HepG2 (cell line): ENCODE results near the gene AHCYL2. TPM values are rescaled to one million over a fixed set of nuclear protein-coding genes. Genes with fewer than 3 reads are reported as not detected.
A peak's percentile ranks its signal among the peaks of the same experiment; 100 is the strongest.

Source experiments
- GATAD1 ChIP-seq: IDR thresholded peaks from 2 replicates; pipeline ENCODE4 v1.6.1; 2016; ENCODE audit warnings: missing genetic modification reagents, missing compliant biosample characterization
- HOXA5 ChIP-seq: sonication (generic); formaldehyde crosslinking; IDR thresholded peaks from 2 replicates; pipeline ENCODE4 v1.4.0; 2020; ENCODE audit warnings: missing genetic modification reagents
- KDM2A ChIP-seq: sonication (generic); formaldehyde crosslinking; IDR thresholded peaks from 2 replicates; pipeline ENCODE4 v1.4.0; 2020; ENCODE audit warnings: low read depth, missing genetic modification reagents, borderline replicate concordance
- RARG ChIP-seq: sonication (generic); formaldehyde crosslinking; IDR thresholded peaks from 2 replicates; pipeline ENCODE4 v1.4.0; 2020; ENCODE audit warnings: low read depth, mild to moderate bottlenecking, missing genetic modification reagents
- SAFB2 ChIP-seq: sonication (generic); formaldehyde crosslinking; IDR thresholded peaks from 2 replicates; pipeline ENCODE4 v1.5.1; 2020; ENCODE audit warnings: missing genetic modification reagents, low read depth, mild to moderate bottlenecking, borderline replicate concordance
- ZMYM4 ChIP-seq: sonication (generic); formaldehyde crosslinking; IDR thresholded peaks from 2 replicates; pipeline ENCODE4 v1.8.1; 2023; ENCODE audit warnings: mild to moderate bottlenecking, missing genetic modification reagents
- ZNF451 ChIP-seq: sonication (generic); formaldehyde crosslinking; IDR thresholded peaks from 2 replicates; pipeline ENCODE4 v1.5.0; 2020; ENCODE audit warnings: mild to moderate bottlenecking, missing genetic modification reagents
- ZNF543 ChIP-seq: sonication (generic); formaldehyde crosslinking; IDR thresholded peaks from 2 replicates; pipeline ENCODE4 v1.4.0; 2020; ENCODE audit warnings: mild to moderate bottlenecking, missing genetic modification reagents
- polyA plus RNA-seq, 8 experiments: library from polyadenylated mRNA; depleted of rRNA in 3 of 8; stranded (reverse) in 7 of 8; unstranded in 1 of 8; fragments of >200 nt; fragmentation: Illumina TruSeq in 4 of 8; extraction: Trizol in 4 of 8; gene quantifications; 2 replicates each; pipeline versions ENCODE4 v1.2.1 to v1.2.3, GENCODE V29; 2011 to 2016; ENCODE audit warnings: low read depth in 4 of 8, missing spikeins in 1 of 8, mixed read lengths in 1 of 8; ENCODE audit not compliant: insufficient read depth in 1 of 8
- total RNA-seq, 5 experiments: library from RNA; depleted of rRNA; stranded (reverse); fragments of >200 nt; fragmentation: Illumina TruSeq; extraction: Trizol; gene quantifications; 2 replicates each; pipeline ENCODE4 v1.2.3, GENCODE V29; 2016; ENCODE audit warnings: low read depth in 1 of 5
- TF ChIP-seq, protein P1 (sequence below): sonication (generic); formaldehyde crosslinking; IDR thresholded peaks from 2 replicates; pipeline ENCODE4 v1.4.0; 2020; ENCODE audit warnings: missing genetic modification reagents, borderline replicate concordance
- TF ChIP-seq, protein P2 (sequence below): sonication (generic); formaldehyde crosslinking; IDR thresholded peaks from 2 replicates; pipeline ENCODE4 v1.4.0; 2020; ENCODE audit warnings: mild to moderate bottlenecking, low read depth, missing genetic modification reagents
- TF ChIP-seq, protein P3 (sequence below): sonication (generic); formaldehyde crosslinking; IDR thresholded peaks from 2 replicates; pipeline ENCODE4 v1.4.0; 2020; ENCODE audit warnings: missing genetic modification reagents, borderline replicate concordance

Gene AHCYL2
- total and polyA plus RNA-seq, 2 of the 13 experiments (the other 11 are each of a cell fraction or from before 2014, with no cell fraction given), result 9.5 to 14.7 TPM

DNA sequence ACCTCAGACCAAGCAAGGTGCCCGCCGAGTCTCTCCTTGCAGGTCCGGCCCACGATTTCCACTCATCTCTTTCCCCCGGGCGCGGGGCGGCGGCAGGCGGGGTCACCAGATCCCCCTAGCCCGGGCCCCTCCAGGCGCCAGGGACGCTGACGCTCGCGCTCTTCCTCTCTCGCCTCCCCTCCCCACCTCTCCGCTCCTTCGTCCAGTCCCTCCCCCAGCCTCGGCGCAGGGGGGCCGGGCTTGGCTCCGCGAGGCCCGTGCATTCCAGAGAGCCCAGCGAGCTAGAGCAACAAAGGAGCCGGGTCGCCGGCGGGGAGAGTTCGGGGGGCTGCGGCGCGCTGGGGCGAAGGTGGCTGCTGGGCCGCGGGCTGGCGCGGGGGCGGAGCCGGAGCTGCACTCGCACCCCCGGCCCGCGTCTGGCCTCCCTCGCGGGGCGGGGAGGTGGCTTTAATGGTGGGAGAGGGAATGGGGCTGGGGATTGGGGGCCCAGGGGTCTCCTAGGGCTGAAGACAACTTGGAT is 36.4 kb upstream of the AHCYL2 start, which contains the start of gene SMO (continued):
- TF ChIP-seq RARG (CRISPR knock-in tag) (no peak), HOXA5 (CRISPR knock-in tag) (no peak; the same call in 1 of the 2 replicates), ZMYM4 (CRISPR knock-in tag) (peak; percentile 44; the same call in 1 of the 2 replicates), GATAD1 (peak; percentile 34; the same call in 1 of the 2 replicates), KDM2A (CRISPR knock-in tag) (peak; percentile 74; the same call in 1 of the 2 replicates), SAFB2 (CRISPR knock-in tag) (no peak), ZNF543 (CRISPR knock-in tag) (no peak; the same call in 1 of the 2 replicates), ZNF451 (CRISPR knock-in tag) (0 out of 2 replicates have a peak, but pooled peaks have one; percentile 10)
- TF ChIP-seq, protein P1, sequence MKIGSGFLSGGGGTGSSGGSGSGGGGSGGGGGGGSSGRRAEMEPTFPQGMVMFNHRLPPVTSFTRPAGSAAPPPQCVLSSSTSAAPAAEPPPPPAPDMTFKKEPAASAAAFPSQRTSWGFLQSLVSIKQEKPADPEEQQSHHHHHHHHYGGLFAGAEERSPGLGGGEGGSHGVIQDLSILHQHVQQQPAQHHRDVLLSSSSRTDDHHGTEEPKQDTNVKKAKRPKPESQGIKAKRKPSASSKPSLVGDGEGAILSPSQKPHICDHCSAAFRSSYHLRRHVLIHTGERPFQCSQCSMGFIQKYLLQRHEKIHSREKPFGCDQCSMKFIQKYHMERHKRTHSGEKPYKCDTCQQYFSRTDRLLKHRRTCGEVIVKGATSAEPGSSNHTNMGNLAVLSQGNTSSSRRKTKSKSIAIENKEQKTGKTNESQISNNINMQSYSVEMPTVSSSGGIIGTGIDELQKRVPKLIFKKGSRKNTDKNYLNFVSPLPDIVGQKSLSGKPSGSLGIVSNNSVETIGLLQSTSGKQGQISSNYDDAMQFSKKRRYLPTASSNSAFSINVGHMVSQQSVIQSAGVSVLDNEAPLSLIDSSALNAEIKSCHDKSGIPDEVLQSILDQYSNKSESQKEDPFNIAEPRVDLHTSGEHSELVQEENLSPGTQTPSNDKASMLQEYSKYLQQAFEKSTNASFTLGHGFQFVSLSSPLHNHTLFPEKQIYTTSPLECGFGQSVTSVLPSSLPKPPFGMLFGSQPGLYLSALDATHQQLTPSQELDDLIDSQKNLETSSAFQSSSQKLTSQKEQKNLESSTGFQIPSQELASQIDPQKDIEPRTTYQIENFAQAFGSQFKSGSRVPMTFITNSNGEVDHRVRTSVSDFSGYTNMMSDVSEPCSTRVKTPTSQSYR, result peak; percentile 75
- TF ChIP-seq, protein P2, sequence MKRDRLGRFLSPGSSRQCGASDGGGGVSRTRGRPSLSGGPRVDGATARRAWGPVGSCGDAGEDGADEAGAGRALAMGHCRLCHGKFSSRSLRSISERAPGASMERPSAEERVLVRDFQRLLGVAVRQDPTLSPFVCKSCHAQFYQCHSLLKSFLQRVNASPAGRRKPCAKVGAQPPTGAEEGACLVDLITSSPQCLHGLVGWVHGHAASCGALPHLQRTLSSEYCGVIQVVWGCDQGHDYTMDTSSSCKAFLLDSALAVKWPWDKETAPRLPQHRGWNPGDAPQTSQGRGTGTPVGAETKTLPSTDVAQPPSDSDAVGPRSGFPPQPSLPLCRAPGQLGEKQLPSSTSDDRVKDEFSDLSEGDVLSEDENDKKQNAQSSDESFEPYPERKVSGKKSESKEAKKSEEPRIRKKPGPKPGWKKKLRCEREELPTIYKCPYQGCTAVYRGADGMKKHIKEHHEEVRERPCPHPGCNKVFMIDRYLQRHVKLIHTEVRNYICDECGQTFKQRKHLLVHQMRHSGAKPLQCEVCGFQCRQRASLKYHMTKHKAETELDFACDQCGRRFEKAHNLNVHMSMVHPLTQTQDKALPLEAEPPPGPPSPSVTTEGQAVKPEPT, result no peak
- TF ChIP-seq, protein P3, sequence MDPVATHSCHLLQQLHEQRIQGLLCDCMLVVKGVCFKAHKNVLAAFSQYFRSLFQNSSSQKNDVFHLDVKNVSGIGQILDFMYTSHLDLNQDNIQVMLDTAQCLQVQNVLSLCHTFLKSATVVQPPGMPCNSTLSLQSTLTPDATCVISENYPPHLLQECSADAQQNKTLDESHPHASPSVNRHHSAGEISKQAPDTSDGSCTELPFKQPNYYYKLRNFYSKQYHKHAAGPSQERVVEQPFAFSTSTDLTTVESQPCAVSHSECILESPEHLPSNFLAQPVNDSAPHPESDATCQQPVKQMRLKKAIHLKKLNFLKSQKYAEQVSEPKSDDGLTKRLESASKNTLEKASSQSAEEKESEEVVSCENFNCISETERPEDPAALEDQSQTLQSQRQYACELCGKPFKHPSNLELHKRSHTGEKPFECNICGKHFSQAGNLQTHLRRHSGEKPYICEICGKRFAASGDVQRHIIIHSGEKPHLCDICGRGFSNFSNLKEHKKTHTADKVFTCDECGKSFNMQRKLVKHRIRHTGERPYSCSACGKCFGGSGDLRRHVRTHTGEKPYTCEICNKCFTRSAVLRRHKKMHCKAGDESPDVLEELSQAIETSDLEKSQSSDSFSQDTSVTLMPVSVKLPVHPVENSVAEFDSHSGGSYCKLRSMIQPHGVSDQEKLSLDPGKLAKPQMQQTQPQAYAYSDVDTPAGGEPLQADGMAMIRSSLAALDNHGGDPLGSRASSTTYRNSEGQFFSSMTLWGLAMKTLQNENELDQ, result no peak
- TF ChIP-seq, all 625 proteins: peak for 120
